WERI-Rb-1 (cell line): ENCODE measurements around the gene C4BPA.

Experiments
- DNase-seq: peaks from one replicate; pipeline ENCODE4 v3.0.0-alpha.2; 2020
- H3K27ac ChIP-seq: fragments of 250-450 bp; sonication (Bioruptor Pico); 2 replicates; pipeline ENCODE4 v1.5.1; 2020; ENCODE audit warnings: mild to moderate bottlenecking, moderate library complexity
- H3K27me3 ChIP-seq: fragments of 250-450 bp; sonication (Bioruptor Pico); 2 replicates; pipeline ENCODE4 v1.5.1; 2021; ENCODE audit warnings: mild to moderate bottlenecking, low read depth, moderate library complexity; ENCODE audit not compliant: insufficient read depth, severe bottlenecking
- H3K36me3 ChIP-seq: fragments of 250-450 bp; sonication (Bioruptor Pico); 2 replicates; pipeline ENCODE4 v1.5.1; 2020; ENCODE audit warnings: mild to moderate bottlenecking, moderate library complexity
- H3K4me3 ChIP-seq: 2 replicates; pipeline ENCODE4 v1.5.1; 2011; ENCODE audit warnings: low read depth, mild to moderate bottlenecking, control low read depth, low read length
- H3K9me3 ChIP-seq: fragments of 250-450 bp; sonication (Bioruptor Pico); 2 replicates; pipeline ENCODE4 v1.5.1; 2021; ENCODE audit warnings: mild to moderate bottlenecking, moderate library complexity; ENCODE audit not compliant: severe bottlenecking
- CTCF ChIP-seq: IDR thresholded peaks from 2 replicates; pipeline ENCODE4 v1.5.1; 2011; ENCODE audit warnings: low read depth, mild to moderate bottlenecking, control low read depth, inconsistent platforms, low read length

Gene C4BPA

GRCh38 chr1:207130252-207131036 lies 26.4 kb downstream of the C4BPA start:
- no peak for DNase-seq
- no peak for TF ChIP-seq CTCF
- H3K36me3 ChIP-seq = no peaks in the 10 kb centered on the region

GRCh38 chr1:207131163-207131562 lies 27.1 kb downstream of the C4BPA start:
- Histone ChIP-seq H3K36me3 (no peaks in the 10 kb centered on the region), H3K27ac (no peak overlapping the region), H3K27me3 (peaks cover 87% of the 10 kb centered on the region), H3K9me3 (peaks cover 19% of the 10 kb centered on the region), H3K4me3 (no peak overlapping the region)
- DNase-seq = no peak
- no peak for TF ChIP-seq CTCF

More at GRCh38 chr1:207130252-207131036, 26.4 kb downstream of the C4BPA start:
- H3K27ac ChIP-seq = no peak overlapping the region
- H3K4me3 ChIP-seq = no peak overlapping the region
- peaks cover 85% of the 10 kb centered on the region for H3K27me3 ChIP-seq
- H3K9me3 ChIP-seq = peaks cover 19% of the 10 kb centered on the region

GRCh38 chr1:207134581-207134980 lies 30.5 kb downstream of the C4BPA start:
- DNase-seq = no peak
- TF ChIP-seq CTCF = no peak
- Histone ChIP-seq H3K4me3 (no peak overlapping the region), H3K9me3 (peaks cover 8% of the 10 kb centered on the region), H3K27ac (no peak overlapping the region), H3K36me3 (no peaks in the 10 kb centered on the region), H3K27me3 (peaks cover 97% of the 10 kb centered on the region)

- Histone ChIP-seq H3K36me3 (no peaks in the 10 kb centered on the region), H3K27ac (no peak overlapping the region), H3K9me3 (no peaks in the 10 kb centered on the region), H3K4me3 (no peak overlapping the region), H3K27me3 (peaks cover 86% of the 10 kb centered on the region)
- TF ChIP-seq CTCF = no peak
- DNase-seq = no peak
Measured at GRCh38 chr1:207139616-207140015, 35.6 kb downstream of the C4BPA start.

- H3K4me3 ChIP-seq = no peak overlapping the region
Measured at GRCh38 chr1:207140536-207140935, 36.5 kb downstream of the C4BPA start.

More at GRCh38 chr1:207140536-207140935, 36.5 kb downstream of the C4BPA start:
- Histone ChIP-seq H3K9me3 (no peaks in the 10 kb centered on the region), H3K27me3 (peaks cover 85% of the 10 kb centered on the region), H3K36me3 (no peaks in the 10 kb centered on the region), H3K27ac (no peak overlapping the region)
- DNase-seq = no peak
- no peak for TF ChIP-seq CTCF
